Islet of Langerhans (tissue), 1 donor: ENCODE data around the gene EML4.
"Not testable (repeated sequence)": the region's sequence is repeated elsewhere in the genome, so short reads cannot be mapped to it uniquely, and the experiment has no call there.

ENCODE experiments used
- FAIRE-seq: peaks from one replicate; lab custom pipeline; 2011; peaks lifted over from hg19 to GRCh38; lab: Jason Lieb, UNC

Gene EML4

DNA sequence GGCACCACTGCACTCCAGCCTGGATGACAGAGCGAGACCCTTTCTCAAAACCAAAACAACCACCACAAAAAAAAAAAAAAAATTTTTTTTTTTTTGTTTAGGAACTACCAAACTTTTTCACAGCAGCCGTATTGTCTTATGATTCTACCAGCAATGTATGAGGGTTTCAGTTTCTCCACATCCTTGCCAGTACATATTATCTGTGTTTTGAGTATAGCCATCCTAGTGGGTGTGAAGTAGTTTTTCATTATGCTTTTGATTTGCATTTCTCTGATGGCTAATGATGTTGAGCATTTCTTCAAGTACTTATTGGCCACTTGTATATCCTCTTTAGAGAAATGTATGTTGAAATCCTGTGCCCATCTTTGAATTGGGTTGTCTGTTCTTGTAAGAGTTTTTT is 140.2 kb downstream of the EML4 start:
- FAIRE-seq: no peak

DNA sequence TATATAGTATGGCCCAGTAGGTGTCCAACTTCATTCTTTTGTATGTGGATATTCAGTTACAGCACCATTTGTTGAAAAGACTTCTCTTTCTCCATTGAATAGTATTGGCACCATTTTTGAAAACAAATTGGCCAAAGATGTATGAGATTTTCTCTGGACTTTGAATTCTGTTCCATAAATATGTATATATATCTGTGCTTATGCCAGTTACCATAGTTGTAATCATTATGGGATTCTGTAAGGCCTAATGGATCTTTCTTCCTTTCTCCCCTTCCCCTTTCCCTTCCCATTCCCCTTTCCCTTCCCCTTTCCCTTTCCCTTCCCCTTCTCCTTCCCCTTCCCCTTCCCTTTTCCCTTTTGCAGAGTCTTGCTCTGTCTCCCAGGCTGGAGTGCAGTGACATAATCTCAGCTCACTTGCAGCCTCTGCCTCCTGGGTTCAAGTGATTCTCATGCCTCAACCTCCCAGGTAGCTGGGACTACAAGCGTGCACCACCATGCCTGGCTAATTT is 140.9 kb downstream of the EML4 start:
- FAIRE-seq: no peak

DNA sequence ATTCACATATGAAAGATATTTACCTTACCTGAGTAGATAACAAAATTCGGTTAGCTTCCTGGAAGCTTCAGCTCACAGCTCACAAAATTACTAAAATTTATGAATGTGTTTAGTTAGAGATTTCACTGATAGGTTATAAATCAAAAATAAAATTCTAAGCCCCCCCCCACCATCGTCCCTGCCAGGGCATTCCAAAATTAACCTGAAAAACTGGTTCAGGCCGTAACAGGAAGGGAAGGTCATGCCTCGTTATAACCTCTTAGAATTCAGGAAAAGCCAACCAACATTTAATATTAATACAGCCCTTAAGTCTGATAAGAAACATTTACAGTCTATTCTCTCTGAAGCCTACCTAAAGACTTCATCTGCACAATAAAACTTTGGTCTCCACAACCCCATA is 143.0 kb downstream of the EML4 start:
- FAIRE-seq: no peak

DNA sequence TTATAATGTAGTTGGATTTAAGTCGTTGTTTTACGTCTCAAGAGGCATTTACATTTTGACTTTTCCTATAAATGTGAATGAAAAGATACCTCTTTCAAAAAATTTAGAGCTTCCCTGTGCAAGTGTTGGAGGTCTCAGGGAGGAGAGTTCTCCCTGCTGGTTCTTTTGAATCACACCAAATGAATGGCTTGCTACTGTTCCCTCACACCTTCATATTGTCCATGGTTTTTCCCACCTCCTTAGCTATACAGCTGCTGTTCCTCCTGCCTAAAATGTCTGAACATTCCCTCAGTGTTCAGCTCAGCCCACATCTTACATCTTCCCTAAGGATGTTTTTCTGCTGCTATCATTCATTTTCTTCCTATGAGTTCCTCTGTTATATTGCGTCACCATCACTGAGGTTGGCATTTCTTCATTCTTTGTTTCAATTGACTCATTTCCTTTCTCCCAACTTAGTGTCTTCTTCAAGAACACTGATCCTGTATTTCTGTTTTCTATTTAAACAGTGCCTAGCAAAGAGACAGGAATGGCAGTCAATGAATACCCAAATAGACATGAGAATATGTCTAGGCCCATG is 145.8 kb downstream of the EML4 start:
- no peak for FAIRE-seq

DNA sequence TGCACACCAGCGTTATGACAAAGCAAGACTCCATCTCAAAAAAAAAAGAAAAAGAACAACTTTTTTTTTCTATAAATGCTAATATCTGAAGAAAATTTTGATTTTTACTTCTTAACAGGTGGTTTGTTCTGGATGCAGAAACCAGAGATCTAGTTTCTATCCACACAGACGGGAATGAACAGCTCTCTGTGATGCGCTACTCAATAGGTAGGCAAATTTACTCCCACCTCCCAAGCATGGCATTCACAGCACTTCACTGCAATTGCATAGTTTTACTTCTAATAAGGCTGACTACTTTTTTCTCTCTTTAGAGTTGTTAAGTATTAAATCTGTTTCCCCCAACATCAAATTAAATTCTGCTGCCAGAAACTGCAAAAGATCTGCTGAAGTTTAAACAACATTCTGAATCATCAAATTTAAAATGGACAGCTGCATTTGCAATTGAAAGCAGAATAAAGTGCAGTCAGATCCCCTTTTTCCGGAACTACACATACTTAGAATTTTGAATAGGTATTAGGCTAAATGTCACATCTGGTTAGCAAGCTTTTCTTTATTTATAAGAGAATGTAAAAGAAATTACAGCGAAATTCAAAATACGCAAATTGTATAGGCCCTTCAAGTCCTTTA is 146.8 kb downstream of the EML4 start:
- FAIRE-seq: no peak

DNA sequence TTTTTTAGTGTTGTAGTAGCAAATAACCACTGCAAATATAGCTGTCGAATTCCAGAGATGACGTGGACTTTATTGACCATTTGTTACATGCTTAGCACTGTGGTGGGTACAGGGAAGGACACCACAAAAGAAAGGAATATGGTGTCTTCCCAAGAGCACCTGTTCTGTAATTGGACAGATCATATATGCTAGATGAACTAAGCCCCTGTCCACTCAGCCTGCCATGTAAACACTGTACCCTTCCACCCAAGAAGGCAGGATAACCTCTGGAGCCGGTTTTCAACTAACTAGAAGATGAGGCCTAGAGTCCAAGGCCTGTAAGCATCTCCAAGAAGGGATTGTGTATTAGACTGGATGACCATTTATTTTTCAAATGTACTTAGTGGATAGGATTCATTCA is 147.8 kb downstream of the EML4 start:
- no peak for FAIRE-seq

- no peak for FAIRE-seq
Measured at GRCh38 chr2:42317486-42317885, 148.3 kb downstream of the EML4 start.

DNA sequence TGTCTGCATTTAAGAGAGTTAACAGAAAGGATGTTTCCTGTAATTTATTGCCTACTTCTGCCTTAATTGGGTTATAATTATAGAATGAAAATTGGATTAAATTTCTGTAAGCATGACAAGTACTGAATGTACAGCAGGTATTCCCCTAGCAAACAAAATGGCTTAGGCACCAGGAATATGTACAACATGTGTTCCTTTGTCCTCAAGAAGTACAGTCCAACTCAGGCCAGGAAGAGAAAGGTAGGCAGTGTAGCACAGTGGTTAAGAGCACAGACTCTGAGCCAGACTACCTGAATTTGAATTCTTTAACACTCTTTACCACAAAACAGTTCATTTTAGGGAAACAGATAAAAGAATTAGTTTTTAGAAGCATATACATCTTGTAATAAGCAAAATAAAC is 148.8 kb downstream of the EML4 start:
- FAIRE-seq: no peak

GRCh38 chr2:42319265-42319664 is 150.1 kb downstream of the EML4 start:
- no peak for FAIRE-seq

DNA sequence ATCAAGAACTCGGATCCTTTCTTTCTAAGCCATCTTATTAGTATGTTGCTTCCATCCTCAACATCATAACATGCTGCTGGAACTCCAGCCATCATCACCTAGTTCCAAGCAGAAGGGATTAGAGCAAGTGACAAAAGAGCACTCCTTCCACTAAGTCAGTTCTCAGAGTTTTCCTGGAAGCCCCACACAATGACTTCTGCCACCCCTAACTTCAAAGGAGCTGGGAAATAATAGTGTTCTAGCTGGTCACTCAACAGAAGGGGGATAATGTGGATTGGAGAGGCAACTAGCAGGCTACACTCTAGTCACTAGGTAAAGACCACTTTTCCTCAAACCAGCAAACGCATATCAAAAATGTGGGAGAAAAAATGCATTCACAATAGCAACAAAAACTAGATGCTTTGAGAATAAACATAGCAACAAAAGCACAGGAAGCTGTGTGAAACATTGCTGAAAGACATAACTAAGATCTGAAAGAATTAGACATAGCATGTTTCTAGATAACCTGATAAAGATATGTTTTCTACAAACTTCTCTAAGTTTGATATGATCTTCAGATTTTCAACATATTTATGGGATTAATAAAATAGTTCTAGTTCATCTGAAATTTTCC is 152.4 kb downstream of the EML4 start:
- no peak for FAIRE-seq

DNA sequence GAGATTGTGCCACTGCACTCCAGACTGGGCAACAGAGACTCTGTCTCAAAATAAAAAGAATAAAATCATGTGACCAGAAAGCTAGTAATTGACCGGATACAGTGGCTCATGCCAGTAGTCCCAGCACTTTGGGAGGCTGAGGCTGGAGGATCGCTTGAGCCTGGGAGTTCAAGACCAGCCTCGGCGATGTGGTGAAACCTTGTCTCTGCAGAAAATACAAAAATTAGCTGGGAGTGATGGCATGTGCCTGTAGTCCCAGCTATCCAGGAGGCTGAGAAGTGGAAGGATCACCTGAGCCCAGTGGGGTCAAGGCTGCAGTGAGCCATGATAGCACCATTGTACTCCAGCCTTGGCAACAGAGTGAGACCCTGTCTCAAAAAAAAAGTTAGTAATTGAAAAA is 155.1 kb downstream of the EML4 start:
- FAIRE-seq: no peak

DNA sequence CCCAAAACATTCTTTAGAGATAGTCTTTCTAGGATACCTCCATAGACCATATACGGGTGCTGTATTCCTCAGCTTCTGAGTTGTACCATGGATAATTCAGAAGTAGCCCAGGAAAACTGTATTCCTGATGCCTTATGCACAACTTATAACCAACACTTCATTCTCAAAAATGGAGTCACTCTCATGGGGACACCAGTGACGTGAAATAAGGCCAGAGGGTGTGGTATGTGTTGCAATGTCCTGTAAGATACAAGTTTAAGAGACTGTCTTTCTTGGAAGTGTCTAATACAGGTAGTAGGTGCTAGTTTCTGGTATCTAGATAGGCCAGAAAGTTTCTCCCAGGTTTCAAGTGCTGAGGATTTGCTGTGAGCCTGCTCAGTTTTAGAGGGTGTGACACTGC is 155.8 kb downstream of the EML4 start:
- FAIRE-seq: no peak

DNA sequence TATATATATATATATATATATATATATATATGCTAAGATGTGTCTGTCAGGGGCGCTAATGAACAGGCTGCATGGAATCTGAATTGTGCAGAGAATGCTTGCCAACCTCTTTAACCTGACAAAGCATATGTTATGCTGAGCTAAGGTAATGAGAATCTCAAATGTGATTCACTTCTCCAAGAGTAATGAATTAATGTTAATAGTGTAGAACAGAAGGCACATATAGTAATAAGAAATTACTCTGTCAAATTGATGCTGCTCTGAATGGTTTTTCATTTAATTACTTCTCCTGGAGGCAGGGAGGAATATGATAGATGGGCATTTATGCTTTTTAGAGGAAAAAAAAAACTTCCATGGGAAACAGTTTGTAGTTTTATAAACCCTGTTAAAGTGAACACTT is 156.5 kb downstream of the EML4 start:
- FAIRE-seq: peak; percentile 45

- FAIRE-seq: peak; percentile 97
Measured at GRCh38 chr2:42327125-42327524, 158.0 kb downstream of the EML4 start.

DNA sequence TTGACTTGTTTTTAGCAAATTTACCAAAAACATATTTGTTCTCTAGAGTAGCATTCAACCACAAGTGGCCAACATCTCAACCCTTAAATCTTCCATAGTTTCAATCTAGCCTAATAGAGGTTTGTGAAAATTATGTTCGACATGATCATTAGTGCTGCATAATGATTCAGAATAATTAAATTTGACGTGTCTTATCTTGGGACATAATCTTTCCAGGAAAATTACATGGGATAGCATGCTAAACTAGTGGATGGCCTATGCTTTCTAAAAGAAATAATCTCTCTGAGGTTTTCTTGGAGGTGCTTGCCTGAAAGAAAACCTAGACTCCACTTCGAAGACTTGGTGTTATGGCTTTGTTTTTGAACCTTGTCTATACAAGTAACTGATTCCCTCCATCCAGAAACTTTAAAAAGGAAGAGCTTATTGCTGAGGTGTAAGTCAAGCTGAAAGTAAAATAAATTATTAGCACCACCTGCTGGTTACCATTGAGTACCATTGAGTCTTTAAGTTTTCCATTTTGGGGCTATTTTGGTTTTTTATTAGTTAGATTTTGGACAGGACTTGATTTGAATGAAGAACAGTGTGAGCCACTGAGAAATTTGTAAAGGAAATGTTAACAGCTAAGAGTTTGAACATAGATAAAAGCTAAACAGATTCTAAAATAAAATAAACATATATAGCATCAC is 159.1 kb downstream of the EML4 start:
- FAIRE-seq: peak; percentile 49

- no peak for FAIRE-seq
Measured at GRCh38 chr2:42328923-42329322, 159.8 kb downstream of the EML4 start.

DNA sequence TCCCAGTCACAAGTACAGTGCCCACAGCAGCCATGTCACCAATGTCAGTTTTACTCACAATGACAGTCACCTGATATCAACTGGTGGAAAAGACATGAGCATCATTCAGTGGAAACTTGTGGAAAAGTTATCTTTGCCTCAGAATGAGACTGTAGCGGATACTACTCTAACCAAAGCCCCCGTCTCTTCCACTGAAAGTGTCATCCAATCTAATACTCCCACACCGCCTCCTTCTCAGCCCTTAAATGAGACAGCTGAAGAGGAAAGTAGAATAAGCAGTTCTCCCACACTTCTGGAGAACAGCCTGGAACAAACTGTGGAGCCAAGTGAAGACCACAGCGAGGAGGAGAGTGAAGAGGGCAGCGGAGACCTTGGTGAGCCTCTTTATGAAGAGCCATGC is 160.6 kb downstream of the EML4 start:
- FAIRE-seq: no peak

- FAIRE-seq: no peak
Measured at GRCh38 chr2:42331569-42332284, 162.6 kb downstream of the EML4 start.

GRCh38 chr2:42332575-42332974 is 163.4 kb downstream of the EML4 start:
- no peak for FAIRE-seq

DNA sequence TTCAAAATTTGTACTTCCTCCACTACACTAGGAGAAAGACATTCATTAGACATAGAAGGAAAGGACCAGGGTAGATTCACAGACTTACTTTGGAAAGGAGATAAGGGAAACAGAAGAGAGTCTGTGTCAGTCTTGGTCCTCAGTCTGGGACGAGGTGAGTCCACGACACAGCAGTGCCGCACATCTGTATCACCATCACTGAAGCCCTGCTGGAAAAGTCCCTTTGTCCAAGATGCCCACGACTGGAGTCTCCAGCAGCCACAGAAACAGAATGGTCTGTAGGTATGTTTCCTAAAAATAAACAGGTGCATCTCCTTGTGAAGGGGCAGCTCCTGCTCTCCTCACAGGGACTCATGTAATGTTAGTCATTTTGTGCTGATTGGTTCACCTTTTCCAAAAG is 164.4 kb downstream of the EML4 start:
- no peak for FAIRE-seq

DNA sequence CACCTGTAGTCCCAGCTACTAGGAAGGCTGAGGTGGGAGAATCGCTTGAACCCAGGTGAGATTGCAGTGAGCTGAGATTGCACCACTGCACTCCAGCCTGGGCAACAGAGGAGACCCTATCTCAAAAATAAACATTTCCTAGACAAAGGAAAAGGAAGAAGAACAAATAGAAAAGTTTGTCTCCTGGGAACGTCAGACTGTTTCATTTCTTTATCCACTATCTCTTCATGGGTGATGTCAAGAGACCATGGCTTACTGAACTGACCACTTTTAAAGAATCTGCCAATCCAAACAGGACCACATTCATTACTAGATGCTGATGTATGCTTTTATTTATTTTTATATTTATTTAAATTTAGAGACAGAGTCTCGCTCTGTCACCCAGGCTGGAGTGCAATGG is 165.1 kb downstream of the EML4 start:
- no peak for FAIRE-seq

GRCh38 chr2:42334865-42335264 is 165.7 kb downstream of the EML4 start:
- FAIRE-seq: not testable (repeated sequence)
